Measurements from ENCODE around the gene CYP2A6.
"Not testable (repeated sequence)": the region's sequence is repeated elsewhere in the genome, so short reads cannot be mapped to it uniquely, and the experiment has no call there.

The CYP2A6 gene

GRCh38 chr19:40822161-40822560, 28.1 kb downstream of the CYP2A6 start:
- Mint-ChIP-seq H3K27ac (peak overlapping the region; percentile 75 to 86 (median 80)), H3K4me1 (peaks cover 24% of the 10 kb centered on the region), H3K9me3 (no peaks in the 10 kb centered on the region), H3K27me3 (ENCODE audit: low read depth) (peaks cover 3% of the 10 kb centered on the region), H3K36me3 (ENCODE audit: low read depth) (peaks cover 7% of the 10 kb centered on the region), H3K4me3 (no peak overlapping the region)
- TF ChIP-seq CTCF (IDR thresholded peaks at IDR 0.05; ENCODE audit: unreplicated experiment in 3 of 3), result no peak

- peaks cover 30% of the 10 kb centered on the region for H3K4me1 Mint-ChIP-seq
- peak; percentile 75 to 78 (median 77) for TF ChIP-seq CTCF (IDR thresholded peaks at IDR 0.05; ENCODE audit: unreplicated experiment in 3 of 3)
- H3K9me3 Mint-ChIP-seq, result not testable (repeated sequence)
These were observed 30.6 kb downstream of the CYP2A6 start for GRCh38 chr19:40819479-40820234.

GRCh38 chr19:40818480-40819399, 31.5 kb downstream of the CYP2A6 start:
- peak in 2 of 3 experiments; percentile 25 to 32 for TF ChIP-seq CTCF (IDR thresholded peaks at IDR 0.05; ENCODE audit: unreplicated experiment in 3 of 3)
- H3K4me3 Mint-ChIP-seq, result peak overlapping the region; percentile 37 to 54 (median 48)
- H3K9me3 Mint-ChIP-seq; H3K27me3 Mint-ChIP-seq (ENCODE audit: low read depth); H3K36me3 Mint-ChIP-seq (ENCODE audit: low read depth): not testable (repeated sequence)
- H3K27ac Mint-ChIP-seq, result peak overlapping the region in 2 of 3 experiments; percentile 63 to 72
- peaks cover 38% of the 10 kb centered on the region for H3K4me1 Mint-ChIP-seq

More at GRCh38 chr19:40819479-40820234, 30.6 kb downstream of the CYP2A6 start:
- not testable (repeated sequence) for H3K4me3 Mint-ChIP-seq; H3K27me3 Mint-ChIP-seq (ENCODE audit: low read depth); H3K36me3 Mint-ChIP-seq (ENCODE audit: low read depth)
- H3K27ac Mint-ChIP-seq, result peak overlapping the region in 1 of 3 experiments; percentile 38

GRCh38 chr19:40815223-40815622, 35.0 kb downstream of the CYP2A6 start:
- H3K27ac Mint-ChIP-seq, result peak overlapping the region; percentile 24 to 76 (median 40)
- H3K36me3 Mint-ChIP-seq (ENCODE audit: low read depth), result peaks cover 6% of the 10 kb centered on the region
- TF ChIP-seq CTCF (IDR thresholded peaks at IDR 0.05; ENCODE audit: unreplicated experiment in 3 of 3), result no peak

GRCh38 chr19:40813182-40813581, 37.1 kb downstream of the CYP2A6 start:
- TF ChIP-seq CTCF (IDR thresholded peaks at IDR 0.05; ENCODE audit: unreplicated experiment in 3 of 3), result no peak
- Mint-ChIP-seq H3K36me3 (ENCODE audit: low read depth) (peaks cover 6% of the 10 kb centered on the region), H3K4me3 (peak overlapping the region; percentile 95 to 99 (median 98)), H3K4me1 (peaks cover 48% of the 10 kb centered on the region), H3K27me3 (ENCODE audit: low read depth) (peaks cover 11% of the 10 kb centered on the region), H3K9me3 (no peaks in the 10 kb centered on the region), H3K27ac (peak overlapping the region; percentile 87 to 94 (median 90))

More at GRCh38 chr19:40815223-40815622, 35.0 kb downstream of the CYP2A6 start:
- H3K4me1 Mint-ChIP-seq, result peaks cover 51% of the 10 kb centered on the region
- H3K4me3 Mint-ChIP-seq, result peak overlapping the region; percentile 3 to 21 (median 16)
- peaks cover 11% of the 10 kb centered on the region for H3K27me3 Mint-ChIP-seq (ENCODE audit: low read depth)
- no peaks in the 10 kb centered on the region for H3K9me3 Mint-ChIP-seq

- H3K9me3 Mint-ChIP-seq, result not testable (repeated sequence)
- Mint-ChIP-seq H3K36me3 (ENCODE audit: low read depth) (peaks cover 10% of the 10 kb centered on the region), H3K4me1 (peaks cover 47% of the 10 kb centered on the region), H3K4me3 (peak overlapping the region; percentile 95 to 99 (median 98)), H3K27ac (peak overlapping the region; percentile 87 to 94 (median 90)), H3K27me3 (ENCODE audit: low read depth) (peaks cover 11% of the 10 kb centered on the region)
These were observed 37.7 kb downstream of the CYP2A6 start for GRCh38 chr19:40812571-40812970.

All from nephron (organoid).